Spinal cord (tissue), 10 donors: ENCODE measurements around the gene MESP2. TPM values are rescaled to one million over a fixed set of nuclear protein-coding genes. Genes with fewer than 3 reads are reported as not detected.

Experiments
- DNase-seq, 6 donors: peaks; one replicate each; pipeline versions ENCODE4 v3.0.0 to v3.0.0-alpha.2; 2013 to 2015; ENCODE audit warnings: low spot score in 6 of 6, low read depth in 4 of 6
- H3K27ac ChIP-seq: one replicate; pipeline ENCODE4 v1.5.1; 2013; ENCODE audit warnings: low read depth, low read length, control low read depth
- H3K27me3 ChIP-seq: one replicate; pipeline ENCODE4 v1.6.1; 2013; ENCODE audit warnings: low read length; ENCODE audit not compliant: control insufficient read depth, insufficient read depth
- H3K36me3 ChIP-seq: one replicate; pipeline ENCODE4 v1.6.1; 2013; ENCODE audit warnings: low read length; ENCODE audit not compliant: control insufficient read depth, insufficient read depth
- H3K4me1 ChIP-seq: one replicate; pipeline ENCODE4 v1.6.1; 2013; ENCODE audit warnings: low read length; ENCODE audit not compliant: control insufficient read depth, insufficient read depth
- H3K4me3 ChIP-seq: one replicate; pipeline ENCODE4 v1.5.1; 2013; ENCODE audit warnings: low read depth, low read length, control low read depth
- H3K9me3 ChIP-seq: one replicate; pipeline ENCODE4 v1.6.1; 2013; ENCODE audit warnings: low read length; ENCODE audit not compliant: control insufficient read depth, insufficient read depth
- WGBS: methylation state at CpG from one replicate; pipeline ENCODE4 v1.1.5; 2013; ENCODE audit warnings: missing lambda C conversion rate; ENCODE audit not compliant: insufficient coverage; 5-methylcytosine and 5-hydroxymethylcytosine counted together
- polyA plus RNA-seq, 2 donors: library from polyadenylated mRNA; unstranded; fragments of 120-200 nt; gene quantifications; one replicate each; pipeline ENCODE4 v1.2.1, GENCODE V29; 2013; ENCODE audit not compliant: insufficient read length in 2 of 2
- total RNA-seq, 2 donors: library from RNA; depleted of rRNA in 1 of 2; stranded (reverse); fragments of 120-200 nt in 1 of 2; fragments of >200 nt in 1 of 2; gene quantifications; one replicate each; pipeline versions ENCODE4 v1.2.3 to v1.2.4, GENCODE V29; 2013 to 2014
- donor health status: healthy.

Gene MESP2
- total and polyA plus RNA-seq, 4 donors = 0.25 to 0.83 (median 0.71) TPM; not detected in 1

DNA sequence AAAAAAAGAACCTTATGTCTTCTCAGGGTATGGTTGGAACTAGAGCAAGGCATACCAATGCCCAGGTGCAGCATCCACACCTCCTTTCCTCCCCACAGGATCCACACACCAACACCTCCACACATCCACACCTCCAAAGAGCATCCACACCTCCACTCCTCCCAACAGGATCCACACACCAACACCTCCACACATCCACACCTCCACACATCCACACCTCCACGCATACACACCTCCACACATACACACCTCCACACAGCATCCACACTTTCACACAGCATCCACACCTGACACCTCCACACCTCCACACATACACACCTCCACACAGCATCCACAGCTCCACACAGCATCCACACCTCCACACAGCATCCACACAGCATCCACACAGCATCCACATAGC is 30.4 kb upstream of the MESP2 start:
- Histone ChIP-seq H3K27me3 (peaks cover 42% of the 10 kb centered on the region), H3K4me3 (no peak overlapping the region), H3K9me3 (no peaks in the 10 kb centered on the region), H3K27ac (no peak overlapping the region), H3K4me1 (peaks cover 33% of the 10 kb centered on the region), H3K36me3 (peaks cover 28% of the 10 kb centered on the region)
- no peak for DNase-seq
- 95% methylated on average over 1 of the region's 1 CpG for WGBS

DNA sequence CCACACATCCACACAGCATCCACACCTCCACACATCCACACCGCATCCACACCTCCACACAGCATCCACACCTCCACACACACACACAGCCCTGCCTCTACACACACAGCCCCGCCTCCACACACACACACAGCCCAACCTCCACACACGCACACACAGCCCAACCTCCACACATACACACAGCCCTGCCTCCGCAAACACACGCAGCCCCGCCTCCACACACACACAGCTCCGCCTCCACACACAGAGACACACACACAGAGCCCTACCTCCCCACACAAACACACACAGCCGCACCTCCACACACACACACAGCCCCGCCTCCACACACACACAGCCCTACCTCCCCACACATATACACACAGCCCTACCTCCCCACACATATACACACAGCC is 29.7 kb upstream of the MESP2 start:
- WGBS = 68% methylated on average over 8 of the region's 9 CpGs
- Histone ChIP-seq H3K4me3 (no peak overlapping the region), H3K9me3 (no peaks in the 10 kb centered on the region), H3K27me3 (peaks cover 42% of the 10 kb centered on the region), H3K36me3 (peaks cover 28% of the 10 kb centered on the region), H3K4me1 (peaks cover 36% of the 10 kb centered on the region), H3K27ac (no peak overlapping the region)
- DNase-seq = no peak

DNA sequence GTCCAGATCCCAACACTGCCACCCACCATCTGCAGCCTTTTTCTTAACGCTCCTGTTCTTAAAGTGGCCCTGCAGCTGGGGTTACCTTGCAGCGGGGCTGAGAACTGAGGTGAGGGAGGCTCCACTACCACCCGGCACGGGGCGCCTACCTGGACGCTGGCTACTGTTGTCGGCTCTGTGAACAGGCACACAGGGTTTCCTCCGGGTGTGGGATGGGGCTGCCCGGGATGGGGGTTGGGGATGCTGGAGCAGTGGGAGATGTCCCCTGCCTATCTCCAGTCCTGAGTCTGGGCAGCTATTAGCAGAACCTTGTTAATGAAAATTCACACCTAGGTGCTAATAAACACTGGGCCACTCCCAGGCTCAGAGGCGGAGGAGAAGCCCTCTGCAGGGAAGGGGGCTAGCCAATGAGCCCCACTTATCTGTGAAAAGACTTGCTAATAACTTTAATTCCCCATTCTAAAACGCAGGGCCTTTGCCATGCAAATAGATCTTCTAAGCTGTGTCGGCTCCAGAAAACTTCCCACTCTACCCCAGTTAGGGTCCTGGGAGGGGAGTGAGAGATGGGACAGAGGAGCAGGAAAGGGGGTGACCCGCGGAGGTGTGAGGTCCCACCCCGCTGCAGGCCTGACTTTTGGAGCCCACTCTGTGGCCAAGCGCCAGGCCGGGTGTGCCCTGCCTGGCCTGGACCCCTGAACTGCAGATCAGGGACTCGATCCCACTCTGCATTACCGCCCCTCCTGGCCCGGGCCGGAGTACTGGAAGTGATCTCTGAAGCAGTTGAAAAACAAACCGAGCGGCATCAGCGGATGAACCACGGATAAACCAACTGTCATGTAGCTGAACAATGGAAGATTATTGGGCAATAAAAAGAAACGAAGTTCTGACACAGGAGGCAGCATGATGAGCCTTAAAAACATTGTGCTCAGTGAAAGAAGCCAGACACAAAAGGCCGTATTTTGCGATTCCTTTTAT is 28.1 kb upstream of the MESP2 start:
- no peak overlapping the region for H3K27ac ChIP-seq
- no peaks in the 10 kb centered on the region for H3K9me3 ChIP-seq
- peaks cover 45% of the 10 kb centered on the region for H3K27me3 ChIP-seq
- peaks cover 28% of the 10 kb centered on the region for H3K36me3 ChIP-seq
- WGBS = 28% methylated on average over 25 of the region's 28 CpGs
- H3K4me1 ChIP-seq = peaks cover 37% of the 10 kb centered on the region
- no peak overlapping the region for H3K4me3 ChIP-seq
- peak in 1 of 6 donors; percentile 6 for DNase-seq

DNA sequence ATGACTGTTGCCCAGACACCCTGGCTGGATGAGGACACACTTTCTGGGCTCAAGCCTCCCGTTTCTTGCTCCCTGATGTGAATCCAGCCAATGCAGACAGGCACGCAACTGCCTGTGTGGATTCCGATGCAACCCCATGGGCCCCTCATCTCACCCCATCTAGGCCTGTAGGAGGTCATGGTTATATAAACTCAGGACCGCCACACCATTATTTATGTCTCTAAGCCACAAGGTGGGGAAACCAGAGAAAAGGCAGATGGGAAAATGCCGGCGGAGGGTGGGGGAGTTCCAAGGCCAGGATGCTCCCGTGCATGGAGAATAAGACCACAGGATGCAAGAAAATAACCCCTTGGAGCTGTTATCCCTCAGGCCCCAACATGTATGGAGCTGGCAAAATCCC is 27.1 kb upstream of the MESP2 start:
- H3K27ac ChIP-seq = no peak overlapping the region
- H3K4me3 ChIP-seq = no peak overlapping the region
- H3K4me1 ChIP-seq = peaks cover 37% of the 10 kb centered on the region
- no peaks in the 10 kb centered on the region for H3K9me3 ChIP-seq
- DNase-seq = no peak
- H3K36me3 ChIP-seq = peaks cover 26% of the 10 kb centered on the region
- 59% methylated on average over 5 of the region's 7 CpGs for WGBS
- H3K27me3 ChIP-seq = peaks cover 45% of the 10 kb centered on the region

DNA sequence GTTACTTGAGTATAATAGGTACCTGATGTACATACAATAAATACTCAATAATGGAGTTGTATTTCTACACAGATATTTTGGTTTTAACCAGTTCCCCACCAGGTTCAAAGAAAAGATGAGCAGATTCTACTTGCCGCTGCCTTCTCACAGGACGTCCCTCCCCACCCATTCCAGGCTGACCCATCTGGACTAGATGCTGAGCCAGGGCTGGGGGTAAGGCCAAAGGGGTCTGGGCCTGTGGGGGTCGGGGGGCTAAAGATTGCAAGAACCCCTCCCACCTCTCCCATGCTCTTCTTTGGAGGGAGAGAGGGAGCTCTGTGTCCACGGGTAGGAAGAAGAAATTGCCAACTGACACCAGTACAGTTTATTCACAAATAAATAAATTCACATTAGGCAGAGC is 26.6 kb upstream of the MESP2 start:
- no peak overlapping the region for H3K27ac ChIP-seq

DNA sequence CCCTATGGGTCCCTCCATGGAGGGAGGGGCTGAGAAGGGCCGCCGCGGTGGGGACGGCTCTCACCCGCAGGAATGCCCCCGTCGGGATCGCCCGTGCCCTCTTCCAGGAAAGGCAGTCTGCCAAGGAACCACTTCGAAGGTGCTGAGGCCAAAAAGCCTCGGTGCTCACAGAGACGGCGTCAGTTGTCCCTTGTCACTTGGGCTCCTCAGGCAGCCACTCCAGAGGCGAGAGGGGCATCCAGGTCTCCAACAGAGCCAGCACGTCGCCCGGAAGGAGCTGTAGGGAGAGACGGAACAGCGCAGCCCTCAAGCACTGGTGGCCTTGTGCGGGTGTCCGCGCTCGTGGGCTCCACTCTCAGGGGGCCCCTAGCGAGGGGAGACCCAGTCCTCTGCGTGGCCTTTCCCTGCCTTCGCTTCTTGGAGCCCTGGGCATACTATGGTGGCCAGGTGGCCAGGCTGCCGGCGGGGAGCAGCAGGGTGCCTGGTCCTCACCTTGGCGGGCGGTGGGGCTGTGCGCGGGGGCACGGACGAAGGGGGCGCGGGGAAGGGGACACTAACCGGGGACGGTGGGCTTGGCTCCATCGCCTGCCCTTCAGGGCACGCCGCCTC is 26.1 kb upstream of the MESP2 start:
- H3K36me3 ChIP-seq = peaks cover 21% of the 10 kb centered on the region
- DNase-seq = peak in 2 of 6 donors; percentile 40 to 45
- H3K4me3 ChIP-seq = peak overlapping the region; percentile 43
- no peaks in the 10 kb centered on the region for H3K9me3 ChIP-seq
- WGBS = 3% methylated on average over 41 of the region's 41 CpGs
- peaks cover 37% of the 10 kb centered on the region for H3K4me1 ChIP-seq
- H3K27me3 ChIP-seq = peaks cover 45% of the 10 kb centered on the region
- H3K27ac ChIP-seq = no peak overlapping the region

More for the DNA sequence above, 26.6 kb upstream of the MESP2 start:
- DNase-seq = no peak
- WGBS = no CpG with 5 or more reads among the region's 4 CpGs
- Histone ChIP-seq H3K4me1 (peaks cover 37% of the 10 kb centered on the region), H3K36me3 (peaks cover 26% of the 10 kb centered on the region), H3K4me3 (no peak overlapping the region), H3K9me3 (no peaks in the 10 kb centered on the region), H3K27me3 (peaks cover 45% of the 10 kb centered on the region)

DNA sequence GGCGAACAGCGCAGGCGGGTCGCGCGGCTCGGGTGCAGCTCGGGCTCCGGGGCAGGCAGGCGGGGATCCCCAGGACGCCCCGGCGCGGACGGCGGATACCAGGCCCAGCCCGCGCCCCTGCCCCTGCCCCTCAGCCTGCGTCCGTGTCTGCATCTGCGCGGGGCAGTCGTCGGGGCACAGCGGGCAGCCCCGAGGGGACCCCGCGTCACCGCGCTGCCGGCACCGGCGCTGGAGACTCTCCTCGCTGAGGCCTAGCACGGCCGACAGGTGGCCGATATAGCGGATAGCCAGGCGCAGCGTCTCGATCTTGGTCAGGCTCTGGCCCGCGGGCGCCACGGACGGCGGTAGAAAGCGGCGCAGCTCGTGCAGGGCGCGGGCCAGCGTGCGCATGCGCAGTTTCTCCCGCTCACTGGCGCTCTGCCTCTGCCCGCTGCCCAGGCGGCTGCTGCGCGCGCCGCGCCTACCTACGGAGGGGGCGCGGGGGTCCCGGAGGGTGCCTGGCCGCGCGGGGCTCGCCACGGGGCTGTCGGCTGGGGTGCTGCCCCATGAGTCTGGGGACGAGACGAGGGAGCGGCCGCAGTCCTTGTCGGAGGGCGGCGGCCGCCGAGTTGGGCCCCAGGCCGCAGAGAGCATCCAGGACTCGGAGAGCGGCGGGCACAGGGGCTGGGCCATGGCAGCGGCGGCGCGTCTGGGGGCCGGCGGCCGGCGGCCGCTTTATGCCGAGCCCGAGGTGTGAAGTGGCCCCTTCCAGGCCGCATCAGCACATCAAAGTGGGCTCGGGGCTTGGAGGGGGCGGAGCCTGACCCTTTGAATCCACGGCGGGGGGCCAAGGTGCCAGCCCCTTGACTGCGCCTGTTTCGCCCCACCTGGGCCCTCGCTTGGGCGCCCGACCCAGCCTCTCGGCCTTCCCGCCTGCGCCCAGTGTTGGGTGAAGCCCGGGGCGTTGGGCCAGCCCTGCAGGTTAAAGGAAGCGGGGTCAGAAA is 25.3 kb upstream of the MESP2 start, which contains the start of gene MESP1:
Gene MESP1 (minus strand): TSS at position 690 of the 983 bp plus-strand sequence. CDS start 18 bp downstream, at position 672.
- Histone ChIP-seq H3K27ac (no peak within 1 kb of the TSS), H3K36me3 (peaks cover 17% of the 10 kb centered on the region), H3K4me3 (peak within 1 kb of the TSS; percentile 43), H3K27me3 (peaks cover 44% of the 10 kb centered on the region), H3K4me1 (peaks cover 37% of the 10 kb centered on the region), H3K9me3 (no peaks in the 10 kb centered on the region)
- 2% methylated on average over 114 of the region's 114 CpGs for WGBS
- peak; percentile 60 to 97 (median 82) for DNase-seq

DNA sequence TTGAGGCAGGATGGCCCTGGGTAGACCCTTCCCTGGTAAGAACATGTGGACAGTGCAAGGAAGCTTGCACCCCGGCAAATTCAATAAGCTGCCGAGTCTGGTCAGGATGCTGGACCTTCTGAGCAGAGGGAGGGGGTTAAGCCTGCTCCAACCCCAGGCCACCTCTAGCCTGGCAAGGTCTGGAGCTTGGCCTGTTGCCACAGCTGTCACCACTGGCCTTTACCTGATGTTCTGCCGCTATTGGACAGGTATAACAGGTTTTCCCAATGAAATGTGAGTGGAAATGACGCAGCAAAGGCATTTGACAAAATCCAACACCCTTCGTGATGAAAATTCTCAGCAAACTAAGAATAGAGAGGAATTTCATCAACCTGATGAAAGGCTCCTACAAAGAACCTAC is 24.4 kb upstream of the MESP2 start:
- Histone ChIP-seq H3K9me3 (no peaks in the 10 kb centered on the region), H3K4me1 (peaks cover 31% of the 10 kb centered on the region), H3K27me3 (peaks cover 38% of the 10 kb centered on the region), H3K36me3 (peaks cover 10% of the 10 kb centered on the region), H3K4me3 (no peak overlapping the region), H3K27ac (no peak overlapping the region)
- DNase-seq = no peak
- WGBS = 76% methylated on average over 5 of the region's 5 CpGs

DNA sequence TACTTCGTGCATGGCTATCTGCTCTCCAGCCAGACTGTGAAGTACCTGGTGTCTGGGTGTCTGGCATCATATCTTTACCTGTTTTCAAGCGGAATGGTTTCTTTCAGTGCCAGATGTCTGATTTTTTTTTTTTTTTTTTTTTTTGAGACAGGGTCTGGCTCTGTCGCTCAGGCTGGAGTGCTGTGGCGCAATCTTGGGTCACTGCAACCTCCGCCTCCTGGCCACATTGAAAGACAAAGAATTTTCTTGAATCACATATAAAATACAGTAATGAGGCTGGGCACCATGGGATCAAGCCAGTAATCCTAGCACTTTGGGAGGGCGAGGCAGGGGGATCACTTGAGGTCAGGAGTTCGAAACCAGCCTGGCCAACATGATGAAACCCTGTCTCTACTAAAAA is 22.3 kb upstream of the MESP2 start:
- H3K27ac ChIP-seq = no peak overlapping the region
- no peaks in the 10 kb centered on the region for H3K36me3 ChIP-seq
- no peaks in the 10 kb centered on the region for H3K9me3 ChIP-seq
- peaks cover 20% of the 10 kb centered on the region for H3K4me1 ChIP-seq
- no peak overlapping the region for H3K4me3 ChIP-seq
- no peak for DNase-seq
- H3K27me3 ChIP-seq = peaks cover 17% of the 10 kb centered on the region
- WGBS = 100% methylated on average over 1 of the region's 7 CpGs
